Heart left ventricle (tissue), 16 donors: ENCODE data around the gene RPS5. TPM values are rescaled to one million over a fixed set of nuclear protein-coding genes. Genes with fewer than 3 reads are reported as not detected.

Experiments used
- ATAC-seq, 4 donors: fragments of 200-7000 bp; cut with Tn5 transposase; one replicate each; pipeline ENCODE4 v1.9.1; 2020 to 2022; ENCODE audit warnings: moderate library complexity in 4 of 4, mild to moderate bottlenecking in 3 of 4, moderate number of reproducible peaks in 1 of 4
- DNase-seq, 5 donors: peaks; one replicate each; pipeline ENCODE4 v3.0.0-alpha.2; 2020
- H3K27ac ChIP-seq, 12 donors: fragments of 200-600 bp; sonication (generic) in 4 of 12; one replicate each; pipeline versions ENCODE4 v1.5.0 to v1.8.0; 2016 to 2022; ENCODE audit warnings: mild to moderate bottlenecking in 2 of 12
- H3K27me3 ChIP-seq, 9 donors: fragments of 200-600 bp; sonication (generic) in 2 of 9; one replicate each; pipeline versions ENCODE4 v1.5.1 to v1.8.0; 2016 to 2022; ENCODE audit warnings: mild to moderate bottlenecking in 3 of 9
- H3K36me3 ChIP-seq, 9 donors: fragments of 200-600 bp; sonication (generic) in 2 of 9; one replicate each; pipeline versions ENCODE4 v1.5.0 to v1.8.0; 2018 to 2022; ENCODE audit warnings: mild to moderate bottlenecking in 2 of 9
- H3K4me1 ChIP-seq, 12 donors: fragments of 200-600 bp; sonication (generic) in 4 of 12; one replicate each; pipeline versions ENCODE4 v1.5.0 to v1.8.0; 2016 to 2022; ENCODE audit warnings: mild to moderate bottlenecking in 3 of 12
- H3K4me3 ChIP-seq, 12 donors: fragments of 200-600 bp; sonication (generic) in 4 of 12; one replicate each; pipeline versions ENCODE4 v1.5.0 to v1.8.0; 2017 to 2022; ENCODE audit warnings: mild to moderate bottlenecking in 9 of 12, moderate library complexity in 4 of 12
- H3K9me3 ChIP-seq, 12 donors: fragments of 200-600 bp; sonication (generic) in 4 of 12; one replicate each; pipeline versions ENCODE4 v1.5.0 to v1.8.0; 2016 to 2022; ENCODE audit warnings: mild to moderate bottlenecking in 1 of 12
- POLR2A ChIP-seq, 2 donors: fragments of 450-650 bp; IDR thresholded peaks; one replicate each; pipeline ENCODE4 v1.6.1; 2017; ENCODE audit warnings: antibody characterized with exemption in 2 of 2, mild to moderate bottlenecking in 2 of 2, moderate library complexity in 2 of 2
- WGBS, 4 donors: extraction: QIAGEN DNeasy Blood & Tissue Kit in 2 of 4; methylation state at CpG; one replicate each; pipeline versions ENCODE4 v1.1.5 to v1.1.7; 2013 to 2018; 5-methylcytosine and 5-hydroxymethylcytosine counted together
- intact Hi-C, 10 donors: fragments of 100-400 bp; cut with DNase I; formaldehyde crosslinking; loops; one replicate each; pipeline versions ENCODE4 v1.11.1 to v1.14.2; 2022
- polyA plus RNA-seq, 2 donors: library from polyadenylated mRNA; stranded (reverse); fragments of 200-250 nt; gene quantifications; one replicate each; pipeline ENCODE4 v1.2.3, GENCODE V29; 2013
- total RNA-seq, 9 donors: library from RNA; depleted of rRNA in 2 of 9; stranded (reverse); fragments of >200 nt in 2 of 9; fragmentation: NEBNext Ultra II Directional in 3 of 9; extraction: Animal tissue kit (Norgen Biotek cat#: 25700) in 3 of 9; gene quantifications; one replicate each; pipeline versions ENCODE4 v1.1.0 to v1.2.4, GENCODE V29; 2016 to 2023
- TF ChIP-seq, protein P1 (sequence below), 12 donors: fragments of 200-600 bp; sonication (generic) in 4 of 12; IDR thresholded peaks; one replicate each; pipeline versions ENCODE4 v1.5.0 to v1.8.0; 2018 to 2022; ENCODE audit warnings: antibody characterized with exemption in 12 of 12, mild to moderate bottlenecking in 5 of 12
- donor health status: ischemic (EF 13 %, LVEDD 7.1; RV severe dilation, severe dysfunction).
- donor health status: healthy with polysubstance abuse.
- donor health status: DM: no; HTN: yes; CAD: no.
- donor health status: DM: no; HTN: no; CAD: no.
- donor health status: ischemic (EF 25% LVEDD 6.9; RV normal size, moderate dysfunction).
- donor health status: ischemic (EF 25% LVEDD 5.7; RV mildly dilated, moderate dysfunction).
- donor health status: healthy.
- donor health status: DM: yes; HTN: yes; CAD: no.
- donor health status: ischemic (EF 35%, LVEDD 5.7; RV mildly dilated, moderate dysfunction).
- donor health status: nonischemic (EF 11% LVEDD 7.7; RV severe dilation, severe dysfunction).
- donor health status: DM: yes; HTN: yes; CAD: no.
- donor health status: PGD.
- donor health status: ischemic (EF 29% LVEDD 5.4; RV normal size, mild dysfunction).
- donor health status: nonischemic (EF 23%, LVEDD 6.1; RV moderate dilation, normal function).

The RPS5 gene
- total and polyA plus RNA-seq, 11 donors: 346 to 1,718 (median 485) TPM

DNA sequence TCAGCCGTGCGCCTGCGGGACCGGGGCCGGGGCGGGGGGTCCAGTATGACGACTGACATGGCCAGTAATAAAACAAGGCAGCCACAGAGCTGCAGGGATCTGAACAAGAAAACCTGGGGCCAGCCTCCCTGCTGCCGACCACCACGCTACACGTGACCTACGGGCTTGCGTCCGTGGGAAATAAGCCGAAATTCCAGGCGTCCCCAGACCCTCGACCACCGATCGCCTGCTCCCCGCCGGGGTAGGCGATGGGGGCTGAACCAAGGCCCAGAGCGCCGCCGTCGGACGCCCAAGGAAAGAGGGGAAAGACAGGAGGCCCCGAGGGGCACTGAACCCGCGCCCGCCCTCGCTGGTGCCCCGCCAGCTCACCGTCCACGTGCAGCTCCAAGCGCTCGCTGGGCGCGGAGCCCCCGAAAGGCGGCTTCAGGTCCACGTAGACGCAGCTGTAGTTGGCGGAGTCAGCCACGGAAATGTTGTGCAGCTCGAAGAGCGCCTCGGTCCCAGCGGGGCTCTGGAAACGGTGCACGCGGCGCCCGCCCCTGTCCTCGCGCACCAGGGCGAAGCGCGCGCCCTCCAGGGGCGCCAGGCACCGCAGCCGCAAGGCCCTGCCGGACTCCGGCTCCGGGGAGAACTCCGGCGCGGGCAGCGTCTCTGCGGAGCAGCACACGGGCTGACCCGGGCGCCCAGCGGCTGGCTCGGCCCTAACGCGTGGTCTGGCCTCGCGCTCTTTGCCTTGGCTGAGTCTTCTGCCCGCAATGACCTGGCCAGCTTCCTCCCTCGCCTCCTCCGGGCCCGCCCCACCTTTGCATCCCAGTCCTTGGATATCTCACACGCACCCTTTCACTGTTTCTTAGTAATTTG, 36.8 kb upstream of the RPS5 start:
- intact Hi-C loops: no loop called here
- 12 to 29% (median 17%) methylated on average over 46 to 84 of the region's 84 CpGs for WGBS, 4 donors
- Histone ChIP-seq H3K27me3 (peaks cover 14 to 85% (median 42%) of the 10 kb centered on the region in 9 donors), H3K9me3 (no peaks in the 10 kb centered on the region), H3K4me3 (peak overlapping the region in 8 of 12 donors; percentile 10 to 37 (median 28)), H3K4me1 (peaks cover 0 to 21% (median 11%) of the 10 kb centered on the region in 12 donors), H3K36me3 (no peaks in the 10 kb centered on the region), H3K27ac (no peak overlapping the region)
- DNase-seq: no peak
- TF ChIP-seq, protein P1, sequence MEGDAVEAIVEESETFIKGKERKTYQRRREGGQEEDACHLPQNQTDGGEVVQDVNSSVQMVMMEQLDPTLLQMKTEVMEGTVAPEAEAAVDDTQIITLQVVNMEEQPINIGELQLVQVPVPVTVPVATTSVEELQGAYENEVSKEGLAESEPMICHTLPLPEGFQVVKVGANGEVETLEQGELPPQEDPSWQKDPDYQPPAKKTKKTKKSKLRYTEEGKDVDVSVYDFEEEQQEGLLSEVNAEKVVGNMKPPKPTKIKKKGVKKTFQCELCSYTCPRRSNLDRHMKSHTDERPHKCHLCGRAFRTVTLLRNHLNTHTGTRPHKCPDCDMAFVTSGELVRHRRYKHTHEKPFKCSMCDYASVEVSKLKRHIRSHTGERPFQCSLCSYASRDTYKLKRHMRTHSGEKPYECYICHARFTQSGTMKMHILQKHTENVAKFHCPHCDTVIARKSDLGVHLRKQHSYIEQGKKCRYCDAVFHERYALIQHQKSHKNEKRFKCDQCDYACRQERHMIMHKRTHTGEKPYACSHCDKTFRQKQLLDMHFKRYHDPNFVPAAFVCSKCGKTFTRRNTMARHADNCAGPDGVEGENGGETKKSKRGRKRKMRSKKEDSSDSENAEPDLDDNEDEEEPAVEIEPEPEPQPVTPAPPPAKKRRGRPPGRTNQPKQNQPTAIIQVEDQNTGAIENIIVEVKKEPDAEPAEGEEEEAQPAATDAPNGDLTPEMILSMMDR (IDR thresholded peaks at IDR 0.05): peak in 3 of 12 donors; percentile 13 to 34 (median 16)
- no peak for TF ChIP-seq POLR2A (IDR thresholded peaks at IDR 0.05)
- peak in 1 of 4 donors; percentile 27 for ATAC-seq

DNA sequence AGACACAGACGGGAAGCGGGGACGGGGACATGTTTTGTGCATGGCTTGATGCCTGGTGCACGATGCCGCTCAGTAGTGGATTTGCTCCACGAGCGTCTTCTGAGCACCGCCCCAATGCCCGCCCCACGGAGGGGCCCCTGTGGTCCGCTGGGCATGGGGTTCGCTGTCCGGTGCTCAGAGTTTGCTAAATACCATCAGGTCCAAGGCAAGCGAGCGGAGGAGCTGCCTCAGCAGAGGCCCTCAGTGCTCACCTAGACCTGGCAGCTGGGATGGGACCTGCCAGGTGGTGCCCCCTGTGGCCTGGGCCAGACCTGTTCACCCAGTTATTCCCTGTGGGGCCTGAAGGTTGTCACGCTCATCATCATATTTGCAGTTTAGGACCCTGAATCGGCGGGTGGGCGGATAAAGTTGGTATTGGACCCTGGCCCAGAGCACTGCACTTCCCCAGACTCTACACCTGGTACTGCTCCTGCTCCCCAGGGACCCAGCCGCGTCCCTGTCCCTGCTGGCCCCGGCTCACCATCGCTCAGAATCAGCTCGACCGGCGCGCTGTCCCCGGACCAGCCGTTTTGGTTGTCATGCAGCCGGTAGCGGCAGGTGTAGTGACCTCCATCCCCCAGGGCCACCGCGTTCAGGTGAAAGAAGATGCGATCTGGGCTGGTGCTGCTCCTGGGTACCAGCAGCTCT, 36.1 kb upstream of the RPS5 start:
- intact Hi-C loops: no loop called here
- TF ChIP-seq POLR2A (IDR thresholded peaks at IDR 0.05): no peak
- TF ChIP-seq, protein P1 (IDR thresholded peaks at IDR 0.05): no peak
- H3K27ac ChIP-seq: no peak overlapping the region
- WGBS, 4 donors: 60 to 71% (median 63%) methylated on average over 29 to 34 of the region's 34 CpGs
- H3K9me3 ChIP-seq: no peaks in the 10 kb centered on the region
- H3K4me1 ChIP-seq: peaks cover 0 to 25% (median 14%) of the 10 kb centered on the region in 12 donors
- no peak for DNase-seq
- no peaks in the 10 kb centered on the region for H3K36me3 ChIP-seq
- peaks cover 14 to 90% (median 42%) of the 10 kb centered on the region in 9 donors for H3K27me3 ChIP-seq
- ATAC-seq: no peak
- peak overlapping the region in 4 of 12 donors; percentile 30 to 37 (median 34) for H3K4me3 ChIP-seq

DNA sequence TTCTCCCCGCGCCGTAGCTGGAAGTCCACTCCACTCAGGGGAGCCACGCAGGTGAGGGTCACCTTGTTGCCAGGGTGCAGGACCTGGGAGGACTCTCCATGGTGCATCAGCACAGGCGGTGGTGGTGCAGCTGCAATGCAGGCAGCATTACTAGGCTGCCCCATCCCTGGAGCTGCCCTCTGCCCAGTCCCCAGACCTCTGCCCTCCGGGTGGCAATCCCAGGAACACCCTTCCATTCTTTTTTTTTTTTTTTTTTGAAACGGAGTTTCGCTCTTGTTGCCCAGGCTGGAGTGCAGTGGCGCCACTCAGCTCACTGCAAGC, 35.6 kb upstream of the RPS5 start:
- Histone ChIP-seq H3K9me3 (no peaks in the 10 kb centered on the region), H3K36me3 (no peaks in the 10 kb centered on the region), H3K27ac (no peak overlapping the region), H3K4me3 (no peak overlapping the region), H3K27me3 (peaks cover 14 to 87% (median 39%) of the 10 kb centered on the region in 9 donors), H3K4me1 (peaks cover 0 to 30% (median 18%) of the 10 kb centered on the region in 12 donors)
- DNase-seq: no peak
- intact Hi-C loops: no loop called here
- 84 to 93% (median 89%) methylated on average over 9 of the region's 9 CpGs for WGBS, 4 donors
- TF ChIP-seq POLR2A (IDR thresholded peaks at IDR 0.05): no peak
- TF ChIP-seq, protein P1 (IDR thresholded peaks at IDR 0.05): no peak
- ATAC-seq: no peak
